ENCODE measurements around the gene SPTLC3.

The SPTLC3 gene

DNA sequence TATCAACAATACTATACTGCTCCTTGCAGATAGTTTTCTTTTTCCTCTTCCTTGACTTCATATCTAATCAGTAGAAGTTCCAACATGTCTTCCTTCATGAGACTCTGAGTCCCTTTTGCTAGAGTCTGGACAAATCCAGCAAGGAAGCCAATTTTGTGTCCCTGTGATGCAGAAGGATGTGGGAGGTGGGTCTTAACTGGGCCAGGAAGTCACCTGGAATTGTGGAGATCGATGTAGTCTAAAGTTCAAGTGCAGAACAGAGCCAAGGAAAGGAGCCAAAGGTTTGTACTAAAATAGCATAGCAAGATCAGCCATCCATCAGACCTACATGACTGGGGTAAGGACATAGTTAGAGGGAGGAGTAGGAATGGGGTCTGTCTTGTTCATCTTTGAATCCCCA, 37.6 kb downstream of the SPTLC3 start:
- TF ChIP-seq FOXM1 (IDR thresholded peaks at IDR 0.05; ENCODE audit: borderline replicate concordance, low read depth) (no peak), TAF1 (IDR thresholded peaks at IDR 0.05; ENCODE audit: low read depth) (no peak), EP300 (IDR thresholded peaks at IDR 0.05; ENCODE audit: borderline replicate concordance) (no peak), CREB1 (IDR thresholded peaks at IDR 0.05; ENCODE audit: low read depth) (no peak), NFIC (IDR thresholded peaks at IDR 0.05) (no peak), ZBTB7A (IDR thresholded peaks at IDR 0.05; ENCODE audit: low read depth) (no peak)
- TF ChIP-seq, protein P1, sequence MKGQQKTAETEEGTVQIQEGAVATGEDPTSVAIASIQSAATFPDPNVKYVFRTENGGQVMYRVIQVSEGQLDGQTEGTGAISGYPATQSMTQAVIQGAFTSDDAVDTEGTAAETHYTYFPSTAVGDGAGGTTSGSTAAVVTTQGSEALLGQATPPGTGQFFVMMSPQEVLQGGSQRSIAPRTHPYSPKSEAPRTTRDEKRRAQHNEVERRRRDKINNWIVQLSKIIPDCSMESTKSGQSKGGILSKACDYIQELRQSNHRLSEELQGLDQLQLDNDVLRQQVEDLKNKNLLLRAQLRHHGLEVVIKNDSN (IDR thresholded peaks at IDR 0.05), result no peak
- TF ChIP-seq, protein P2, sequence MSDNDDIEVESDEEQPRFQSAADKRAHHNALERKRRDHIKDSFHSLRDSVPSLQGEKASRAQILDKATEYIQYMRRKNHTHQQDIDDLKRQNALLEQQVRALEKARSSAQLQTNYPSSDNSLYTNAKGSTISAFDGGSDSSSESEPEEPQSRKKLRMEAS (IDR thresholded peaks at IDR 0.05), result no peak

DNA sequence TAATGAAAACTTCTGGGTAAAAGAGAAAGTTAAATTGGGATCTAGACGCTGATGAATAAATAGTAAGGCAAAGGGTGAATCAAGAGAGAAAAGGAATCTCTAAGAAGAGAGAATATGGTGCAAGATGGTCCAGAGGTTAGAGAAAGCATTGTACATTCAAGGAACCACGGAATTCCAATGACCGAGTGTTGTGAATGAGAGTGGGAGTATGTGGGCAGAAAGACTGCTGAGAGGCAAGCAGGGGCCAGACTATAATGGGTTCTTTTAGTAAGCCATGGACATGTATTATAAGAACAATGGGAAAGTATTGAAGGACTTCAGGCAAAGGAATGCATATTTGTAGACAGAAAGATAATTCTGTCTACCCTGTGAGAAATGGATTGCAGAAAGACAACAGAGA, 45.2 kb downstream of the SPTLC3 start:
- TF ChIP-seq CEBPB (IDR thresholded peaks at IDR 0.05) (no peak), EGR1 (IDR thresholded peaks at IDR 0.05) (no peak), EP300 (IDR thresholded peaks at IDR 0.05; ENCODE audit: borderline replicate concordance) (no peak), FOXM1 (IDR thresholded peaks at IDR 0.05; ENCODE audit: borderline replicate concordance, low read depth) (no peak), TAF1 (IDR thresholded peaks at IDR 0.05; ENCODE audit: low read depth) (no peak), ZBTB7A (IDR thresholded peaks at IDR 0.05; ENCODE audit: low read depth) (no peak), NFIC (IDR thresholded peaks at IDR 0.05) (no peak), RAD21 (IDR thresholded peaks at IDR 0.05; ENCODE audit: low read depth) (no peak), CREB1 (IDR thresholded peaks at IDR 0.05; ENCODE audit: low read depth) (no peak), TEAD4 (IDR thresholded peaks at IDR 0.05) (no peak), TCF12 (IDR thresholded peaks at IDR 0.05; ENCODE audit: low read depth) (no peak)
- TF ChIP-seq, protein P3, sequence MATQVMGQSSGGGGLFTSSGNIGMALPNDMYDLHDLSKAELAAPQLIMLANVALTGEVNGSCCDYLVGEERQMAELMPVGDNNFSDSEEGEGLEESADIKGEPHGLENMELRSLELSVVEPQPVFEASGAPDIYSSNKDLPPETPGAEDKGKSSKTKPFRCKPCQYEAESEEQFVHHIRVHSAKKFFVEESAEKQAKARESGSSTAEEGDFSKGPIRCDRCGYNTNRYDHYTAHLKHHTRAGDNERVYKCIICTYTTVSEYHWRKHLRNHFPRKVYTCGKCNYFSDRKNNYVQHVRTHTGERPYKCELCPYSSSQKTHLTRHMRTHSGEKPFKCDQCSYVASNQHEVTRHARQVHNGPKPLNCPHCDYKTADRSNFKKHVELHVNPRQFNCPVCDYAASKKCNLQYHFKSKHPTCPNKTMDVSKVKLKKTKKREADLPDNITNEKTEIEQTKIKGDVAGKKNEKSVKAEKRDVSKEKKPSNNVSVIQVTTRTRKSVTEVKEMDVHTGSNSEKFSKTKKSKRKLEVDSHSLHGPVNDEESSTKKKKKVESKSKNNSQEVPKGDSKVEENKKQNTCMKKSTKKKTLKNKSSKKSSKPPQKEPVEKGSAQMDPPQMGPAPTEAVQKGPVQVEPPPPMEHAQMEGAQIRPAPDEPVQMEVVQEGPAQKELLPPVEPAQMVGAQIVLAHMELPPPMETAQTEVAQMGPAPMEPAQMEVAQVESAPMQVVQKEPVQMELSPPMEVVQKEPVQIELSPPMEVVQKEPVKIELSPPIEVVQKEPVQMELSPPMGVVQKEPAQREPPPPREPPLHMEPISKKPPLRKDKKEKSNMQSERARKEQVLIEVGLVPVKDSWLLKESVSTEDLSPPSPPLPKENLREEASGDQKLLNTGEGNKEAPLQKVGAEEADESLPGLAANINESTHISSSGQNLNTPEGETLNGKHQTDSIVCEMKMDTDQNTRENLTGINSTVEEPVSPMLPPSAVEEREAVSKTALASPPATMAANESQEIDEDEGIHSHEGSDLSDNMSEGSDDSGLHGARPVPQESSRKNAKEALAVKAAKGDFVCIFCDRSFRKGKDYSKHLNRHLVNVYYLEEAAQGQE (IDR thresholded peaks at IDR 0.05; ENCODE audit: low read depth), result no peak
- TF ChIP-seq, protein P2 (IDR thresholded peaks at IDR 0.05), result no peak
- TF ChIP-seq, protein P1 (IDR thresholded peaks at IDR 0.05), result no peak

DNA sequence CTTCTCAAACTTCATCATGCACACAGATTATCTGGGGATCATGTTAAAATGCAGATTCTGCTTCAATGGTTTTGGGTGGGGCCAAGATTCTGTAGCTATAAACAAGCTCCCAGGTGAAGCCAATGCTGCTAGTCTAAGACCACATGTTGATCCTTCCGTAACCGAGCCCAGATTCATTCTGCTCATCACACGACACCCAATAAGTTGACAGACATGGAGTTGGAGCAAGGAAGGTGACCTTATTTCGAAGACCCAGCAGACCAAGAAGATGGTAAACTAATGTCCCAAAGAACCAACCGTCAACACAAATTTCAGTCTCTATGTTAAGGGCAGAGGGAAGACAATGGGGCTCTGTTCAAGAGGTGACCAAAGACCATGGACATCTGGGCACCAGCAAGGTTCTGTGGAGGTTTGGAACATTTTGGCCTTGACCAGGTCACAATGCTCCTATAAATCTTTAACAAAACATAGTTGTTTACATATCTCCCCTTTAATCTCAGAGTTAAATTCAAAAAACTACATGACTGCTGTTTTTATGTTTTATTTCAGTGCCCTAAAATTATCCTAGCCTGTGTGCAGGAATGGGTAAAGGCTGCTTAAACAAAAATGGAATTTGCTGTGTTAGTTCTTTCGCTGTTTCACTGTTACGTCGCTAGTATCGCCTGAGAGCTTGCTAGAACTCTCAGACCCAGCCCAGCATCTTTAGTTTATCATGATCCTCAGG, 50.1 kb downstream of the SPTLC3 start:
- no peak for TF ChIP-seq YY1 (IDR thresholded peaks at IDR 0.05; ENCODE audit: low read depth)
- TF ChIP-seq EP300 (IDR thresholded peaks at IDR 0.05; ENCODE audit: borderline replicate concordance), result no peak
- TF ChIP-seq, protein P3 (IDR thresholded peaks at IDR 0.05; ENCODE audit: low read depth), result no peak
- no peak for TF ChIP-seq TEAD4 (IDR thresholded peaks at IDR 0.05)
- TF ChIP-seq, protein P2 (IDR thresholded peaks at IDR 0.05), result no peak
- no peak for TF ChIP-seq NFIC (IDR thresholded peaks at IDR 0.05)

DNA sequence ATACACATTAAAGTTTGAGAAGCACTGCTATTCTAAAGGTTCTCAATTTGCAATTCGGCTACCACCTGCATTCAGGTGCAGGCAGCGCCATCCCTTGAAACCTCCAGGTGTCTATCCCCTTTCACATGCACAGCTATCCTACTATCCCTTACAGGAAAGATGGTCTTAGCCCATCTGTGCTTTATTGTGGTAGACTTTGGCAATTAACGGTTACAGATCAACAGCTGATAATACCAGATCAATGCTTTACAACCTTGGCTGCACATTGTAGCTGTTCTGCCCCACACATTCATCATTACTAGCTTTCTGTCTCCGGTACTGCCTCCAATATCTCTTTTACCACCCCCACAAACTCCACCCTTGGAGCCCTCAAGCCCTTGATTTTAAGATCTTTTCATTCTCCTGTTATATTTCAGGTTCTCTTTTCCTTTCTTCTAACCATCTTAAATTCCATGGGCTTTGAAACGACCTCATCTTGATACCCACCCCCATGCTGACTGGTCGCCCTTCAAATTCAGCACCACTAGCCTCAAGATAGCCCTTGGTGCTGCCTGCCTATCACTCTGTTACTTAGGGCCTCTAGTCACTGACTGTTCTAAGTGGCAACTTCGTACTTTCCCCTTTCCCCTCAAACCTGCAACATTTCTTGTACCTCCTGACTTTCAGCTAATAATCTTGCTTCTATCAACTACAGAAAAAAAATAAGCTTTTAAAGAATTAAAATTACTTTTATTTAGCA, 50.8 kb downstream of the SPTLC3 start:
- TF ChIP-seq NFIC (IDR thresholded peaks at IDR 0.05) (no peak), CEBPB (IDR thresholded peaks at IDR 0.05) (no peak), RAD21 (IDR thresholded peaks at IDR 0.05; ENCODE audit: low read depth) (no peak), EGR1 (IDR thresholded peaks at IDR 0.05) (no peak), TAF1 (IDR thresholded peaks at IDR 0.05; ENCODE audit: low read depth) (no peak), ZBTB7A (IDR thresholded peaks at IDR 0.05; ENCODE audit: low read depth) (no peak), FOXM1 (IDR thresholded peaks at IDR 0.05; ENCODE audit: borderline replicate concordance, low read depth) (no peak), TCF12 (IDR thresholded peaks at IDR 0.05; ENCODE audit: low read depth) (no peak), CREB1 (IDR thresholded peaks at IDR 0.05; ENCODE audit: low read depth) (no peak), EP300 (IDR thresholded peaks at IDR 0.05; ENCODE audit: borderline replicate concordance) (no peak), TEAD4 (IDR thresholded peaks at IDR 0.05) (no peak), YY1 (IDR thresholded peaks at IDR 0.05; ENCODE audit: low read depth) (no peak)
- TF ChIP-seq, protein P1 (IDR thresholded peaks at IDR 0.05), result no peak
- TF ChIP-seq, protein P2 (IDR thresholded peaks at IDR 0.05), result no peak
- TF ChIP-seq, protein P3 (IDR thresholded peaks at IDR 0.05; ENCODE audit: low read depth), result no peak

Measured in Ishikawa (cell line).